A172 (cell line): Measurements from ENCODE around the gene ZNRF3. TPM values are rescaled to one million over a fixed set of nuclear protein-coding genes. Genes with fewer than 3 reads are reported as not detected.
"Not testable (repeated sequence)": the region's sequence is repeated elsewhere in the genome, so short reads cannot be mapped to it uniquely, and the experiment has no call there.

Experiments used
- DNase-seq: peaks from one replicate; pipeline ENCODE4 v3.0.0-alpha.2; 2015; ENCODE audit warnings: low spot score
- total RNA-seq: library from RNA; depleted of rRNA; stranded (reverse); fragments of >200 nt; shearing (Covaris generic); gene quantifications from 2 replicates; pipeline ENCODE4 v1.2.3, GENCODE V29; 2014

Gene ZNRF3
- total RNA-seq, 1 experiment from 2014 or later = 3.8 TPM

DNA sequence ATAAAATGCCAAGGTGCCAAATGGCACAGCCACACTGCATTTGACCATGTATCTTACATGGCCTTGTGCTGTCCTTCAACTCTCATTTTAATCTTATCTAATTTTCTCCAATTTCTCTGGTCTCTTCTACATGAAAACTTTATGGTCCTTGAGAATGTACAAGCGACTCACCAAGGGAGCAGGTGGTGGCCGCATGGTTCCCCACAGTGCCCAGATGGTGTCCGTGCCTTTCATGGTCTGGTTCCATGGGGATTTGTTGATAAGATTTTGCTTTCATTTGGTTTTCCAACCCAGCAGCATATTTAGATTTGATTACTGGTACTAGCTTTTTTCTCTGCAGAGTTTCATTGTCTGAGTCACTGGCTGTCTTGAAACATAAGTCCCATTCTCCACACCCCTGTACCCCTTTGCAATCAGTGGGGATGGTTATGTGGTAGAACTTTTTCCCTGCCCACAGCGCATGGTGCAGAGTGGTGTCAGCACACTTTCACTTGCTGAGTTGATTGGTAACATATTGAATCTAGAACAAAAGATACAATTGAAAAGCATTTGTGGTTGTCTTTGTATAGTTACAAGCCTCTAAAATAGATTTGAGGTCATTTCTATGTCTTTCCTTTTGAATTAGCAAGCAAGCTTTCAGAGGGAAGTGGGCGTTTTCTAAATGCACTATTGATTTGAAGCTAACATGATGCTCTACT is 24.1 kb downstream of the ZNRF3 start:
- DNase-seq = no peak

DNA sequence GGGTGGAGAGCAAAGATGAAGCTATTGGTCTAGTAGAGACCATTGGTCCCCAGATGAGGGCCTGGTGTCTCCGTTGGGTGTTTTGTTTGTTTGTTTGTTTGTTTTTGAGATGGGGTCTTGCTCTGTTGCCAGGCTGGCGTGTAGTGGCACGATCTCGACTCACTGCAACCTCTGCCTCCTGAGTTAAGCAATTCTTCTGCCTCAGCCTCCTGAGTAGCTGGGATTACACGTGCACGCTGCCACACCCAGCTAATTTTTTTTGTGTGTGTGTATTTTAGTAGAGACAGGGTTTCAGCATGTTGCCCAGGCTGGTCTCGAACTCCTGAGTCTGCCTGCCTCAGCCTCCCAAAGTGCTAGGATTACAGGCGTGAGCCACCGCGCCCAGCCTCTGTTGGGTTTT is 25.4 kb downstream of the ZNRF3 start:
- DNase-seq = not testable (repeated sequence)

DNA sequence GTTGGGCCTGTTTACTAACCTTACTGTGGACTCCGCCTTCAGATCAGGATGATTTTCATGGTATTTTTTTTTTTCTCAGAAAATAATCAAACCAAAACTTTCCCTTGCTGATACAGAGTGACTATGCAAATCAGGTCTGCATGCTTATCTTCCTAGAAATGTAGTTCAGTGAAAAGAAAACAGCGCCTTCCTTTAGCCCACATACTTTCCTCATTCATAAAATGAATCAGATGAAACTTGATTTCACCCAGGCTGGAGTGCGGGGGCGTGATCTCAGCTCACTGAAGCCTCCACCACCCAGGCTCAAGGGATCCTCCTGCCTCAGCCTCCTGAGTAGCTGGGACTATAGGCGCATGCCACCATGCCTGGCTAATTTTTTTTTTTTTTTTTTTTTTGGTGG is 26.0 kb downstream of the ZNRF3 start:
- no peak for DNase-seq

DNA sequence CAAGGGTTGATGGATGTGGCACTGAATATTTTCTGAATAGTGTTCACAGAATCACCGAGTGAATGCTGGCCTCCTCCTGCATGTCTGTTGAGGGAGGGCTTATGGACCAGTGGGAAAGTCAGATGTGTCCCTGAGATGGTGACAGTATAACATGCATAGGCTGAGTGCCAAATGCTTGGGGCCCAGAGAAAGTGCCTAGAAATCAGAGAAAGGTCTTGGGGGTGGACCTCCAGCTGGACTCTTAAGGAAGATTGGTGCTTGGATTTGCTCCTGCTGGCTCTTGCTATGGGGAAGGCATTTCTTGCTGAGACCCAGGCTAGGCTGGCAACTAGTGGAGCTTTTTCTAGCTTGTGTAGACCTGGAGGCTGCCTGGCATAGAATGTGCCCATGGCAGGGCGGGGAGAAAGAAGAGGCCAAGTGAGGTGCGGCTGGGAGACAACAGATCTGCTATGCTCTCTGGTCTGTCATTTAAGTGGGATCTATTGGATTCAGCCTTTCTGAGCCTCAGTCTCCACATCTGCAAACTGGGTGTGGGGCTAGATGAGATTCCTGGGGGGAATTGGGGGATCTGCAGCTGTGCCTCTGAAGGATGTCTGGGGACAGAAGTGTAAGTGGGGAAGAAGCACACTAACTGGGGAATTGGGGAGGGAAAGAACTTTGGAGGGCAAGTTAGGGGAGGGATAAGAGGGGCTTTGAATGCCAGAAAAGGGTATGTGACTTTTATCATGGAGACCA is 27.4 kb downstream of the ZNRF3 start:
- no peak for DNase-seq

DNA sequence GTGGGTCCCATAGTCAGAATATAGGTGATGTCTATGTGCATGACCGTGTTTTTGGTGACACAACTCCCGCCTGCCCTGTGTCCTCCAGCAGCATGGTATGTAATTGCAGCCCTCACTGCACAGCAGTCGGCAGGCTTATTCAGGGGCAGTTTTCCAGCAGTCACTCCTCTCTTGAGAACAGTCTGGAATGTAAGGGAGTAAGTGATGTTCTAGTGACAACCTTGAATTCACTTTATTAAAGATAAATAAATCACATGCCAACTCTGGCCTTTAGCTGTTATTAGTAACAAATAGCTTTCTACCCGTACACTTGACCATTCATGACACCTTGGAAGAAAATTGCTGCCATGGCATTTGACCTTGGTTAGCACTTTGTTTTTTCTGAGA is 27.9 kb downstream of the ZNRF3 start:
- no peak for DNase-seq

DNA sequence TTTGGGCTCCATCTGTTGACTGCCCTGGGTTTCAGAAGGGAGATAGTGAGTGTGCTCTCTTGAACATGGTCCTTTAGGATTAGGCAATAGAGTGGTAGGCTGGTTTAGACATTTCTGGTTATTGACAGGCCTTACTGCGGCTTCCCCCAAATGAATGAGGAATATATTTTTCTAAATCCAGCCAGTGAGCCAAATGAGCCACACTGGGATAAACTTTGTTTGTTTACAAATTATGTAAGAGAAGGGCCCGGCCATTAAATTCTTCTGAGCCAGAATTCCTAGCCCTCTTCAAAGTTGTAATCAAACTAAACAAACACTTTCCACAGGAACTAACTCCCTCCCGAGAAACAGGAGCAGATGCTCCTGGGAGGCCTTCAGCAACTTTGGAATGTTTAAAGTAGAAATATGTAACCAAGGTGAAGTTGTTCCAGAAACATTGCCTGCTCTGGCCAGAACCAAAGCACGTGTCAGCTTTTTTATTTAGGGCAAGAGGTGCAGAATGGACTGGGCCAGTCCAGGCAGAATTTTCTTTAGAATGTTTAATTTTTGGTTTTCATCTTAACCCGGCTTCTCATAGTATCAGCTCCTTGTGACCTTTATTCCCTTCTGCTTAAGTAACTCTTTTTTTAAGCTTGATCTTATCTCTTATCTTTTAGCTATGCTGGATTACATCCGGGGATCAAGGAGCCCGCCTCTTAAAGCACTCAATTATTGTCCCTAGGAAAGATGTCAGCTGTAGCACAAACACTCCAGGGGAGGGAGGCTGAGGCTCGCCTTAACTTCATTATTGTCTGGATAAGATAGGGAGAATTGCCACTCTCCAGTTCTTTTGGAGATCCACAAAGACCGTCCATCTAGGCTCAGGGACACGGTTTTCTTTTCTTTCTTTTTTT is 28.7 kb downstream of the ZNRF3 start:
- peak; percentile 26 for DNase-seq

DNA sequence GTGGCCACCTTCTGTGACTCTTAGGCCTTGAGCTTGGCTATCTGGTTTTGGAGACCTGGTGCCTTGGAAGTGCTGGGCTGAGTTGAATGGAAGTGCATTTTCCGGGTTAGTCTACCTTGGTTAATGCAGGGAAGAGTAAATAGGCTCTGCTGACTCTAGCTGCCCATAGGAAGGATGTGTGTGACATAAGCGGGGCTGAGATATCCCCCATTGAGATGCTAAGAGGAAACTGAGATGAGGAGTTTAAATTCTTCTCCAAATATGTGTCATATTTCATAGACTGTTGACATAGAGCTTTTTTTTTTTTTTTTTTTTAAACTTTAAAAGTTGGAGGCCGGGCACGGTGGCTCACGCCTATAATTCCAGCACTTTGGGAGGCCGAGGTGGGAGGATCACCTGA is 30.8 kb downstream of the ZNRF3 start:
- no peak for DNase-seq

DNA sequence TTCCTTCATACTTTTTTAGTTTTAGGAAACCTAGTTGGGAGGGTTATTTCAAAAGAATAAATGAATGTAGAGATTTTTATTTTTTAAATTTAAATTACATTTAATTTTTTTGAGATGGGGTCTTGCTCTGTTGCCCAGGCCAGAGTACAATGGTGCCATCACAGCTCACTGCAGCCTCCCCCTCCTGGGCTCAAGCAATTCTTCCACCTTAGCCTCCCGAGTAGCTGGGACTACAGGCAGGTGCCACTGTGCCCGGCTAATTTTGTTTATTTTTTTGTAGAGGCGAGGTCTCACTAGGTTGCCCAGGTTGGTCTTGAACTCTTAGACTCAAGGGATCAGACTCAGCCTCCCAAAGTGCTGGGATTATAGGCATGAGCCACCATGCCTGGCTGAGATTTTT is 32.6 kb downstream of the ZNRF3 start:
- DNase-seq = no peak

DNA sequence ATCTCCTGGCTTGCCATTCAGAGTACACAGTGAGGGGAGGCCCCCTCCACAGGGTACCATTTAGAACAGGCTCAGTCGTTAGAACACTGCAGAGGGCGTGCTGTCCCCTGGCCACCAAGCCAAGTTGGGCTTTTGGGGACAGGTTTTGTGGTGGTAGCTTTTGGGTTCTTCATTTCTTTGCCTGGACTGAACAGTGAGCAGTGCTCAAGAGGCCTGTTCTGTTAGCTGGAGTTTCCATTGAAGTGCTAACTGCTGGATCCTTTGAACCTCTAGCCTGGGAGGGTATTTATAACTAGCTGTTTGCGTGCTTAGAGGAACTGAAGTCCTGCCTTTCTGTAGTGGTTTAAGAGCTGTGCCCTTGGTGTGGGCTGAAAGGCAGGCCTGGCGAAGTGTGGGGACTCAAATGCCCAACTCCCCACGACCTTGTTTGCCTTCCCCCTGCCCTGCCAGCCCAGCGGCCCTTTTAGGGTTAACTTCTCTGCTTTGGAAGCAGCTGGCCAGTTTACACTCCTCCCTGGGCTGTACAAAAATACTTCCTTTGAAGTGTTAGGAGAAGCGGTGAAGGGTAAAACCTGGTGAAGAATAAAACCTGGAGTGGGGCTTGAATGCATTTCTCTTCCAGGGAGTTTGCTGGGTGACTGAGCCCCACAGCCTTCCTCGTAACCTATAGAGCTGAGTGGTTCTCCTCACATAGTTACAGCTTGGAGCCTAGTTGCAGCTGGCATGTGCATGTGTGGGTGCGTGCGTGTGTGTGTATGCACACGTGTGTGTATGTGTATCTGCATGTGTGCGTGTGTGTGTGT is 34.6 kb downstream of the ZNRF3 start:
- DNase-seq = no peak

DNA sequence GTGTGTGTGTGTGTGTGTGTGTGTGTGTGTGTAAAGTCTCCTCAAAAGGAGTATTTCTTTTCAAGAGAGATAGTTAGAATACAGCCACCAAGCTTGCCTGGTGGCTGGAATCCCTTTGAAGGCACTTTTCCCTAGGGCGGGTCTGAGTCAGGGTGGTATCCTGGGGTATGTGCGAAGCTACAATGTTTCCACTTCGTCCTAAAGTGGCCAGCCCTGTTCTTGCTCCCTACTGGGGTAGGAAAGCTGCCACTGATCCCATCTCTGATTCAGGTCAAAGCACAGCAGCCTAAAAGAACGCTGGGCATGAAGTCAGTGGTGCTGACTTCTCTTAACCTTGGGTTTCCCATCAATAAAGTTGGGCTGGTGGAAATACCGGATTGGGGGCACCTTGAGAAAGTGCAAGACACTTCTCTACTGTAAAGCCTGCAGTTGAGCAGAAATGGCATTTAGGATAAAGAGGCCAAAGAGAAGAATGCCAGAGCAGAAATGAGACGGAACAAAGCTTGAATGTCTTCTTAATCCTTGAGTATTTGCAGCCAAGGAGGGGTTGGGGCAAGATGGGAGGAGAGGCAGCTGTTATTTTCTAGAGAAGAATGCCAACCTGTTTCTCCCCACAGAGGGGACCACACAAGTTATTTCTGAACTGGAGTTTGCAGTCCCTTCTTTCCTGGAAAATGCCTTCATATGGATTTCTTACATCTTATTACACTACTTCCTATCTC is 35.3 kb downstream of the ZNRF3 start:
- no peak for DNase-seq

DNA sequence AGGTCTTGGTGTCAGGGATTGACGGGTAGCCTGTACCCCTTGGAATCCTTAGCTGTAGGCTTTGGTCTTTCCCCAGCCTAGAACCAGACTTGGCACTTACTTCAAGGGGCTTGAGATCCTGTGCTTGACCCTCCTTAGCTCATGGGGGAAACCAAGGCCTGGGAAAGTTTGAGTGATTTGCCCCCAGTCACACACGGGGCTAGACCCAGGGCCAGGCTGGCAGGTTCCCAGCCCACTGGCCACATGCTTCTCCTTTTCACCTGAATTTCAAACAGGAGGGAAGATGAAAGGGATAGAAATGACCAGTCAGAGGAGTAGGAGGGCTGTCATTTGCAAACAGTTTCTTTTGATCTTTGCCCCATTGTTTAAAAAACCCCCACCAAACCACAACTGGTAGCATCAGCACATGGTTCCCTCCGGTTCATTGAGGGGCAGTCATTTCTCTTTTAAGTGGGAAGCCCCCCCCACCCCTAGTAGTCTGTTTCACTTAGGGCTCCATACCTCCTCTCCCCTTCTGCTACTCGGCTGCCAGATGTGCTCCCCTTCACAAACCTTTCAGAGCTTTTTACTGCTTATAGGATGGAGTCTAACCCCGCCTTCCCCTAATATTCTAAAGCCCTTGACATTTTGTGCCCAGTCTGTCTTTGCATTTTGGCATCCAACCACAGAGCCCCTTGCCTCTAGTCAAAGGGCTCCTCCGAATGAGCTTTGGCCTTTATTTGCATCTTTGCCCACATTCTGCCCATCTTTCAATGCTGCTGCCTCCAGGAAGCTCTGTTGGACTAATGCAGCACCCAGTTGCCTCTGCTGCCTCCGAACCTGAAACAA is 37.6 kb downstream of the ZNRF3 start:
- DNase-seq = no peak

DNA sequence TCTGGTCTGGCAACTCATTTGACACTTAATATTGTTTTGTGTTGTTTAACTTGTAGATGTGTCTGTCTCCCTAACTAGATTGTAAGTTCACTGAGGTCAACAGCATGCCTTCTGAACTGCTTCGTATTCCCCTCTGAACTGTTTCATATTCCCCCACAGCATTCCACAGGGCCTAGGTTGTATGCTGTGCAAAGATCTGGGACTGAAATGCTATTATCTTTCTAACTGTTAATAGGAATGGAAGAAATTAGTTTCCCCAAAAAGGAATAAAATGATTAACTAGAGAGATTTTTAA is 38.2 kb downstream of the ZNRF3 start:
- DNase-seq = no peak

DNA sequence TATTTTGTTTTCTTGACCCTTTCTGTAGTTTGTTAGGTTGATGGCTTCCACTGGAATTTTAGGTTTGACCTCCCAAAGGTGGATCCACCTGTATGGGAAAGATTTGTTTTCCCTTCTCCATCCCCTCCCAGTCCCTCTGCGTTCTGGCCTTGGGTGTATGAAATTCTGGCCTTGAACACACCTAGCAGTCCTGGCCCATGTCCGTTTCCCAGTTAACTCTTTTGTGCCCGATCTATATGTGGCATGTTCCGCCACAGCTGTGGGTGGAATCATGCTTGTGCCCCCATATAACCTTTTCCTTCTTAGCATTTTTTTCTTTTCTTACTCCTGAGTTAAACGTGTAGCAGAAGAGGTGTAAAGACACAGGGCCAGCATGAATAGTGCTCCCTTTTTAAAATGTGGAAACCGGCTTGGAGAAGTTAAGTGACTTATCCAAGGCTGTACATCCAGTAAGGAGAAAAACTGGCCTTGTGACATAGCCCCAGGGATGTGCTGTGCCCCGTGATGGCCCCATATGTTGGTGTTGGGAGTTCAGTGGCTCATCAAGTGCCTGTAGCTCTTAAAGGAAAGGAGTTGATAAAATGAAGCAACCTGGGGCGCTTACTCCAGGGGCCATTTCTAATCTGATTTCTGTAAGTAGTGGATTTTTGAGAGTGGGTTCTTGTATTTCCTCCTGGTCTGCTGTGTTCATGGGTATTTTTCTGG is 39.3 kb downstream of the ZNRF3 start:
- no peak for DNase-seq

DNA sequence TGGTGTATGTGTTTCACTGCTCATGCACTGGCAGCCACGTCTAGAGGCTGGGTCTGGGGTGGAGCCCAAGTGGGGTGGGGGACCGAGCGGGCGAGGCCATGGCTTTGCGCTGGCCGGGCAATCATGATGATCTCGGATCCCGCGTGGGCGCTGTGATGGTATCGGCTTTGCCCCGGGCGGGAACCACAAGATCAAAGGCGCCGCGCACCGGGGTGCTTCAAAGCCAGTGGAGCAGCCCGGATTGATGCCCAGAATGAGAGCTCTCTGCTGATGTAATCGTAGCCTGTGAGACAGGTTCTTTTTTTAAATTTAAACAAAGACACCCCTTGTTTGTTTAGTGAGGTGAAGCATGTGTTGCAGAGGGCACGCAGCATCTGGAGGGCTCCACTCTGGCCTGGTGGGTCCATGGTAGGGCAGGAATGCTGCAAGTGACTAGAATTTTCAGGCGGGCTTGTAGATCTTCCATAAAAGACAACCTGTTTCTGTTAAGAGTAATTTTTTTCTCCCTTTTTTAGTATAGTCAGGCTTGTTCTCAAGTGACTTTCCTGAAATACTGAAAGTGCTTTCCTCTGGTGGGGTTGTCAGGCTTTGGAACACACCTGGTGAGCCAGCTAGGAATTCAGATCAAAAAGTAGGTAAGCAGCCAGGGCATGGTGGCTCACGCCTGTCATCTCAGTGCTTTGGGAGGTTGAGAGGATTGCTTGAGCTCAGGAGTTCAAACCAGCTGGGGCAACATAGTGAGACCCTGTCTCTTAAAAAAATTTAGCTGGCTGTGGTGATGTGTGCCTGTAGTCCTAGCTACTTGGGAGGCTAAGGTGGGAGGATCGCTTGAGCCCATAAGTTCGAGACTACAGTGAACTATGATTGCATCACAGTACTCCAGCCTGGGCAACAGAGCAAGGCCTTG is 40.7 kb downstream of the ZNRF3 start:
- no peak for DNase-seq

DNA sequence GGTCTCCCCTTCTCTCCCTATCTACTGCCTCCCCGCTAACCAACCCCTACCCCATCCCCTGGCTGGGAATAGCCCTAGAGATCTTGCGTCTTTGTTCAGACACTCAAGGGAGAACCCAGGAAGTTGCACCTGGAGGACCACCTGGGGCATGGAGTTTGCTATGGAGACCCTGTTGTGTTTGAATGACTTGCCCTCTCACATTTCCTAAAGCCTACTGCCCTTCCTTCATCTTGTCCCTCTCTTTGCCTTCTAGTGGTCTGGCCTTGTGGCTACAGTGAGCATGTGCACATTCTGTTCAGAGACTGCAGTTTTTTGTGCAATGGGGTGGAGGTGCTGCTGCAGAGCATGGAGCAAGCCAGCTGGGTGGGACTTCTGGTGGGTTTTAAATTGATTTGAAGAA is 42.5 kb downstream of the ZNRF3 start:
- DNase-seq = no peak

DNA sequence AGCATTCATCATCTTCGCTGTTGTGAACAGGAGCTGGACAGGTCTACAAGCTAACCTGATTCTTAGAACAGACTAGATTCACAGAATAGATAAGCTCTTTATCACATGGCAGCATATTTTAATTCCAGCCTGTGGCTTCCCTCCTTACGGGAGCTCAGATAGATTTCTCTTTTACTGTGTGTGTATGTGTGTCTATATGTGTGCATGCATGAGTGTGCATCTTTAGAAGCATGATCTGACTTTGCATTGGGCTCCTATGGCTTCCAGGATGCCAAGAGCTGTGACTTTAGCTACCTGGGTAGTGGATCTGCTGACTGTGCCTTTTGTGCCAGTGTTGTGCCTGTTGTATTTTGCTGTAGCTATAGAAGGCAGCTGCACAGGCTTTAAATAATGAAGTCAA is 44.3 kb downstream of the ZNRF3 start:
- no peak for DNase-seq

DNA sequence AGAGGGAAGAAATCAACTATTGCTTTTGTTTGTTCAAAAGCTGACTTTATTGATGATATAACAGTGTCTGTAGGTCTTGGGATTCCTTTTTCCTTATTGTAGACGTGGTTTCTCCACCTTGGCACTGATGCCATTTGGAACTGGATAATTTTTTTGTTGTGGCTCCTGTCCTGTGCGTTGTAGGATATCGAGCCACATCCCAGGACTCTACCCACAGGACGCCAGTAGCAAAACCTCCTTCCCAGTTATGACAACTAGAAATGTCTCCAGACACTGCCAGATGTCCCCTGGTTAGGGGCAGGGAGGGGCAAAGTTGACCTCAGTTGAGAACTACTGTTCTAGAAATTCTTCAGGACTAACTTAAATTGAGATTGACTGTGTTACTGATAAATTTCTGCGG is 45.8 kb downstream of the ZNRF3 start:
- DNase-seq = no peak

DNA sequence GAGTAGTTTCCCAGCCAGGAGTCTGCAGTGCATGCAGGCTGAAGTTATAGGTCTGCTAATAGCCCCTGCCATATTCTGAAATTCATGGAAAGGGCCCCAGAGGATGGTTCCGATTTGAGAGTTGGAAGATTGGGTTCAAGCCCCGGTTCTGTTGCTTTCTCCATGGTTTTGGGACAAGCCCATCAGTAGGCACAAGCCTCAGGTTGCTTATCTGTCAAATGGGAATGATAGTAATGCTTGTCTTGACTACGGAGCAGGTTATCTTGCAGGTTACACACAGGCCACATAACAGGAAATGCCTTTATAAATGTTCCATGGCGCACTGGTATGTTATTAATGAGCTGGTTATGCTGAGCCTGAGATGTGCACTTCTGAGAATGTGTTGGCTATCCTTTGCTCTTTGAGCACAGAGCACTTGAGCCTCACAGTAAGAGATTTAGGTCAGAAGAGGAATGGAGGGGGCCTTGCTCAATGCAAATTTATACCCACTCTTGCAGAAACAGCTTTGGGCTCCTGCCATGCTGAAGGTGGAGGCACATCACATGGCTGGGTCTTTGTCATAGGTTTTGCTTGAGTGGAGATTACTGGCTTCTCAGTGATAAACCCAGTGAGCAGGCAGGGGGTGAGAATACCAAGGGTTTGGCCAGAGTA is 47.1 kb downstream of the ZNRF3 start:
- DNase-seq = no peak
